ENCODE measurements around the gene CARD19. TPM values are rescaled to one million over a fixed set of nuclear protein-coding genes. Genes with fewer than 3 reads are reported as not detected.

The CARD19 gene
- total and polyA plus RNA-seq, 2 donors (not counting 1 experiment from before 2014, with no cell fraction given), result 31.9 to 63.4 TPM

DNA sequence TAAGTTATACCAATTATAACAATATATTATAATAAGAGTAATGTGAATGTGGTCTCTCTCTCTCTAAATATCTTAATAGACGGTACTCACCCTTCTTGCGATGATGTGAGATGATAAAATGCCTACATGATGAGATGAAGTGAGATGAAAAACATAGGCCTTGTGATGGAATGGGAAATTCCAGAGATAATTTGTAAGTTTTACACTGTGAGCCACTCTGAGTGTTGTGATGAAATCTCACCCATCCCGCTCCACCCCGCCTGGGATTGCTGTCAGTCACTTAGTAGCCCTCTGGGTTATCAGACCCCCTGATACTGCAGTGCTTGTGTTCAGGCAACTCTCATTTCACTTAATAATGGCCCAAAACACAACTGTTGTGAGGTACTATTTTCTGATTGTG lies 27.1 kb upstream of the CARD19 start:
- no peaks in the 10 kb centered on the region for H3K27me3 Mint-ChIP-seq
- TF ChIP-seq CTCF (IDR thresholded peaks at IDR 0.05), result no peak
- no peak for TF ChIP-seq EZH2 (IDR thresholded peaks at IDR 0.05; ENCODE audit: borderline replicate concordance, insufficient read depth, low read depth, low read length, poor library complexity, severe bottlenecking)
- no peaks in the 10 kb centered on the region for H3K9me3 Mint-ChIP-seq (ENCODE audit: insufficient read depth)
- no peak for DNase-seq
- no peak overlapping the region for H3K27ac Mint-ChIP-seq
- POLR2A ChIA-PET, result interaction anchor here (5.4 kb wide), 1 partner anchor 26 kb away, joined by 36 read pairs; the partner anchor contains the start of gene CARD19
- WGBS (ENCODE audit: insufficient coverage), result no CpG with 5 or more reads among the region's 4 CpGs
- H3K9me3 ChIP-seq (ENCODE audit: control extremely low read depth in 1 of 3, control insufficient read depth in 2 of 3, insufficient read depth in 1 of 3, low read length in 2 of 3), result no peaks in the 10 kb centered on the region
- H3K9ac ChIP-seq (ENCODE audit: low read length), result no peak overlapping the region
- no peaks in the 10 kb centered on the region for H3K27me3 ChIP-seq (replicated peaks in 1 of 4; ENCODE audit: control extremely low read depth in 1 of 4, control insufficient read depth in 3 of 4, insufficient read depth in 4 of 4, low read length in 3 of 4)
- no peak for ATAC-seq (ENCODE audit: low read depth)
- intact Hi-C loops (cut with micrococcal nuclease), result no loop called here
- CTCF ChIA-PET, result interaction anchor here (1.4 kb wide), 1 partner anchor 18 kb away, joined by 4 read pairs; no protein-coding TSS in a partner anchor
- H3K79me2 ChIP-seq (ENCODE audit: control insufficient read depth, insufficient read depth, low read length), result peaks cover 95% of the 10 kb centered on the region
- H3K27ac ChIP-seq (ENCODE audit: low read length in 2 of 2), result no peak overlapping the region
- peaks cover 22% of the 10 kb centered on the region for H4K20me1 ChIP-seq (ENCODE audit: control insufficient read depth, insufficient read depth, low read length, poor library complexity, severe bottlenecking)
- H3K4me1 Mint-ChIP-seq, result peaks cover 46% of the 10 kb centered on the region
- H3K4me1 ChIP-seq (ENCODE audit: control insufficient read depth in 2 of 2, insufficient read depth in 2 of 2, low read length in 2 of 2), result peaks cover 28 to 31% of the 10 kb centered on the region in 2 donors
- no peak overlapping the region for H3K4me3 Mint-ChIP-seq
- no peak overlapping the region for H3K4me3 ChIP-seq (ENCODE audit: control extremely low read depth in 1 of 5, extremely low read depth in 1 of 5, insufficient read depth in 1 of 5, low read depth in 2 of 5, low read length in 4 of 5)
- no peak overlapping the region for H2AFZ ChIP-seq (ENCODE audit: insufficient read depth, low read depth, low read length, poor library complexity, severe bottlenecking)
- no peak overlapping the region for H3K4me2 ChIP-seq (replicated peaks; ENCODE audit: low read depth, low read length, poor library complexity, severe bottlenecking)
- H3K36me3 ChIP-seq (replicated peaks in 1 of 2; ENCODE audit: control extremely low read depth in 1 of 2, control insufficient read depth in 1 of 2, extremely low read depth in 1 of 2, insufficient read depth in 2 of 2, low read length in 1 of 2), result peaks cover 4 to 52% of the 10 kb centered on the region in 2 experiments

- H3K79me2 ChIP-seq (ENCODE audit: control insufficient read depth, insufficient read depth, low read length), result peaks cover 83% of the 10 kb centered on the region
- no peak overlapping the region for H2AFZ ChIP-seq (ENCODE audit: insufficient read depth, low read depth, low read length, poor library complexity, severe bottlenecking)
- Mint-ChIP-seq H3K4me1 (peaks cover 26% of the 10 kb centered on the region), H3K9me3 (ENCODE audit: insufficient read depth) (no peaks in the 10 kb centered on the region), H3K4me3 (no peak overlapping the region), H3K27me3 (no peaks in the 10 kb centered on the region), H3K27ac (no peak overlapping the region)
- peaks cover 9 to 10% of the 10 kb centered on the region in 2 donors for H3K4me1 ChIP-seq (ENCODE audit: control insufficient read depth in 2 of 2, insufficient read depth in 2 of 2, low read length in 2 of 2)
- no peak overlapping the region for H3K27ac ChIP-seq (ENCODE audit: low read length in 2 of 2)
- H3K4me2 ChIP-seq (replicated peaks; ENCODE audit: low read depth, low read length, poor library complexity, severe bottlenecking), result no peak overlapping the region
- H4K20me1 ChIP-seq (ENCODE audit: control insufficient read depth, insufficient read depth, low read length, poor library complexity, severe bottlenecking), result peaks cover 30% of the 10 kb centered on the region
- intact Hi-C loops (cut with micrococcal nuclease), result no loop called here
- ATAC-seq (ENCODE audit: low read depth), result no peak
- DNase-seq, result no peak
- 96% methylated on average over 6 of the region's 7 CpGs for WGBS (ENCODE audit: insufficient coverage)
- no peaks in the 10 kb centered on the region for H3K9me3 ChIP-seq (ENCODE audit: control extremely low read depth in 1 of 3, control insufficient read depth in 2 of 3, insufficient read depth in 1 of 3, low read length in 2 of 3)
- peaks cover 4 to 41% of the 10 kb centered on the region in 2 experiments for H3K36me3 ChIP-seq (replicated peaks in 1 of 2; ENCODE audit: control extremely low read depth in 1 of 2, control insufficient read depth in 1 of 2, extremely low read depth in 1 of 2, insufficient read depth in 2 of 2, low read length in 1 of 2)
- no peaks in the 10 kb centered on the region for H3K27me3 ChIP-seq (replicated peaks in 1 of 4; ENCODE audit: control extremely low read depth in 1 of 4, control insufficient read depth in 3 of 4, insufficient read depth in 4 of 4, low read length in 3 of 4)
- CTCF ChIA-PET, result no interaction called here
- no peak overlapping the region for H3K9ac ChIP-seq (ENCODE audit: low read length)
- no peak for TF ChIP-seq CTCF (IDR thresholded peaks at IDR 0.05)
- TF ChIP-seq EZH2 (IDR thresholded peaks at IDR 0.05; ENCODE audit: borderline replicate concordance, insufficient read depth, low read depth, low read length, poor library complexity, severe bottlenecking), result no peak
- POLR2A ChIA-PET, result no interaction called here
- H3K4me3 ChIP-seq (ENCODE audit: control extremely low read depth in 1 of 5, extremely low read depth in 1 of 5, insufficient read depth in 1 of 5, low read depth in 2 of 5, low read length in 4 of 5), result no peak overlapping the region
These were observed 24.6 kb upstream of the CARD19 start for GRCh38 chr9:93071464-93071863.
